NCI-H748 treated with DMSO at 0.1 percent for 48 hours (cell line): ENCODE results near the gene PLEKHG5.

ENCODE experiments used
- DNase-seq: peaks from one replicate; lab custom pipeline; 2025; lab: John Stamatoyannopoulos, UW

PLEKHG5 gene

DNA sequence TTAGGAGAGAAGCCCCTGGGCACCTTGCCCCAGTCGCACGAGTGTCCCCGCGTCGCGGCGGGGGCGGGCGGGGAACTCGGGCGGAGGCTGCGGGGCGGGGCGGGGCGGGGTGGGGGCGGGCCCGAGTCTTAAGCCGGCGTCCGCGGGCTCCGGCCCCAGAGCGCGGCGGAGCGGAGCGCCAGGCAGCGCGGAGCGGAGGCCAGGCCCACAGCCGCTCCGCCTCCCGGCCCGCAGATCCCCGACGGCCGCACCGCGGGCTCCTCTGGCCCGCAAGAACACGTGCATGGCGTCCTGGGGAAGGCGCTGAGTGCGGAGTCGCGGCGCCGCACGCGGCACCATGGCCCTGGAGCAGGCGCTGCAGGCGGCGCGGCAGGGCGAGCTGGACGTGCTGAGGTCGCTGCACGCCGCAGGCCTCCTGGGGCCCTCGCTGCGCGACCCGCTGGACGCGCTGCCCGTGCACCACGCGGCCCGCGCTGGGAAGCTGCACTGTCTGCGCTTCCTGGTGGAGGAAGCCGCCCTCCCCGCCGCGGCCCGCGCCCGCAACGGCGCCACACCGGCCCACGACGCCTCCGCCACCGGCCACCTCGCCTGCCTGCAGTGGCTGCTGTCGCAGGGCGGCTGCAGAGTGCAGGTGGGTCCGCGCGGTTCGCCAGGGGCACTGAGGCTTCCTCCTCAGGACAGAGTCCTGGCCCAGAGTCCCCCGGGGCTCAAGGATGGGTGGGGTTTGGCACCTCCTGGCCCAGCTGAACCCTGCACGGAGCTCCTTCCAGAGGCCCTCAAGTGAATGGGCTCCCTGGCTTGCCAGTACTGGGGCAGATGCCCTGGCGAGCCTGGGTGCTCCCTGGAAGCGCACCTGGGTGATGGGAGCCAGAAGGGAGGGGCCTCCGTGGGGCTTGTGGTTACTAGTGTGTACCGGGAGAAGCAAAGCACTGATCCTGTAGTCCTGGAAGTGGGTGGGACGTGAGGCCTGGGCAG, 66.6 kb downstream of the PLEKHG5 start, which contains the start of gene ESPN:
ESPN (plus strand) TSS at position 158 of the 975 bp plus-strand sequence; CDS start at position 338, 180 bp downstream.
- DNase-seq = no peak

- no peak for DNase-seq
These were observed 67.4 kb downstream of the PLEKHG5 start for GRCh38 chr1:6424000-6424565.

- DNase-seq = peak; percentile 10
These were observed 68.0 kb downstream of the PLEKHG5 start for GRCh38 chr1:6423321-6423999.

- no peak for DNase-seq
These were observed 70.2 kb downstream of the PLEKHG5 start for GRCh38 chr1:6421266-6421665.

GRCh38 chr1:6420454-6421042, 70.9 kb downstream of the PLEKHG5 start:
- no peak for DNase-seq

DNA sequence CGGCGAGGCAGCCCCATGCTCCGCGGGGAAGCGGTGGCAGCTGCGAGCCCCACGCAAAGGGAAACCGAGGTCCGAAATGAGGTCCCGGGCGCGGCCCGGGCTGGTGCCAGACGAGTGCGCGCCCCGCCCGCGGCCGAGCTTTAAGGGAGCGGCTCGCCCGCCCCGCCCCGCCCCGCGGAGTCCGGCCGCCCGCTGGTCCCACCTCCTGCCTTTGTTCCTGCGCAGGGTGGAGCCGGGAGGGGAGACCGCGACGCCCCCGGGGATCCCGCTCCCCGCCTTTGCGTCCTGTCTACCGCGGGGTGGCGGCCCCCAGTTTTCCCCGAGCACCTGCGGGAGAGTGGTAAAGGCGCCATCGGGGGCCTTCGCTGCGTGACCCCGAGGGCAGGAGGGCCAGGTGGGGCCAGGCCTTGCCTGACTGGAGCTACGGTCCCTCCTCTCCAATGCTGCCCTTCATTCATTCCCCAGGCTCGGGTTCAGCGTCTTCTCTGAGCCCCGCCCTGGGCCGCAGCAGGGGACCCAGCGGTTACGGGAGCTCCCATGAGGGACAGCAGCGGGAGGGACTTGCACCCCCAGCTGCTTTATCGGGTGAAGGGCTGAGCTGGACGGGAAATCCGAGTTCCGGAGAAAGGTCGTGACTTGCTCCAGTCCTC, 71.5 kb downstream of the PLEKHG5 start, which contains the start of gene HES2:
HES2 (minus strand) TSS at position 116 of the 650 bp plus-strand sequence; CDS start at position 17, 99 bp downstream.
- DNase-seq = no peak

GRCh38 chr1:6419397-6419803, 72.1 kb downstream of the PLEKHG5 start:
- no peak for DNase-seq

DNA sequence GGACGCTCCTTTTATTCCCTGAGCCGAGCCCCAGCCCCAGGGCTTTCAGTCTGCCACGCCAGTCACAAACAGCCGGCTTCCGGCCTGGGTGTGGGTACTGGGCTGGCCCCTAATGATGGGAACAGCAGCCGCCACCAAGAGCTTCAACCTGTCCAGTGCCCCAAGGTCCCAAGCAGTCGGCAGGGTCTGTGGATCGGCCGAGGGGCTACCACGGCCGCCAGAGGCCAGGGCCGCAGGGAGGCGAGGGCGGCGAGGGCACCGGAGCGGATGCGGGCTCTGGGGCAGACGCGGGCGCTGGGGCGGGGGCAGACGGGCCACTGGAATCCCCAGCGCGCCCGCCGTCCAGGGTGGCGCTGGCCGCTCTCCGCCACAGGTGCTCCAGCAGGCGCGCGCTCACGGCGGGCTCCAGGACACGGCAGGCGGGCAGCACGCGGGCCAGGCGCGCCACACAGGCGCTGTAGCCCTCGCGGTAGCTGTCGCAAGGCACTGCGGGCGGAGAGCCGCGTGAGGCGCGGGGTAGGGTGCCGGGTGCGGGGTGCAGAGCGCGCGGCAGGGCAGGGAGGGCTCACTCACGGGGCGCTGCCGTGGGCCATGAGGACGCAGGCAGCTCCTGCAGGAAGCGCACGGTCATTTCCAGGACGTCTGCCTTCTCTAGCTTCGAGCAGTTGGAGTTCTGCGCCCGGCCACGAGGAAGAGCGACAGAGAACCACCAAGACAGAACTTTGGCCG, 72.6 kb downstream of the PLEKHG5 start:
- DNase-seq = no peak

DNA sequence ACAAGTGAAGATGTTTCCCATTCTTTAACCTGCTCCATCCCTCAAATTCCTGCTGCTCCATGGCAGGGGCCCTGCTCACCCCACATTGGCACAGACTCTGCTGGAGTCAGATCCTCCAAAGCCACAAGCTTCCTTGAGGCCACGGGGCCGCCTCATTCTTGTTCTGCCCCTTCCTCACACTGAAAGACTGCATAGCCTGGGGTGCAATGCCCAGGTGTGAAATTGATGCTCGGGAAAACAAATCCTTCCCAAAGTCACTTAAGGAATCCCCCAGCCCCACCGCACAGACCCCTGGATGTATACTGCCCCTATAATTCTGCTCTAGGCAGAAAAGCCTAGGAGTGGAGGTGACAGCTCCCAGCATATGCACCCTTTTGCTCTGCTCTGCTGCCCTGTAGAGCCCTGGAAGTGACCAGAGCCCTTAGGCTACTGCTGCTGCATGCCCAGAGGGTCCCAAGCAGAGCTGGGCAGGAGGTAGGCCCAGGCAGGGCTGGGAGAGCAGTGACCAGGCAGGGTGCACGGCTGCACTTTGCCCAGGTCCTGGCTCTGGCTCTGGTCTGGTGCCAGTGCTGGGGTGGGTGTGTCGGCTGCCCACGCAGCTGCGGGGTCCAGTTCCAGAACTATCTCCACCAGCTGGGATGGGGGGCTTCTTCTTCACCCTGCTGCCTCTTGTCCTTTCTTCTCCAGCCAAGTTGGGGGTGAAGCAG, 73.4 kb downstream of the PLEKHG5 start:
- no peak for DNase-seq
